ENCODE results near the gene BCL7A.
A peak's percentile ranks its signal among the peaks of the same experiment; 100 is the strongest.

The BCL7A gene

DNA sequence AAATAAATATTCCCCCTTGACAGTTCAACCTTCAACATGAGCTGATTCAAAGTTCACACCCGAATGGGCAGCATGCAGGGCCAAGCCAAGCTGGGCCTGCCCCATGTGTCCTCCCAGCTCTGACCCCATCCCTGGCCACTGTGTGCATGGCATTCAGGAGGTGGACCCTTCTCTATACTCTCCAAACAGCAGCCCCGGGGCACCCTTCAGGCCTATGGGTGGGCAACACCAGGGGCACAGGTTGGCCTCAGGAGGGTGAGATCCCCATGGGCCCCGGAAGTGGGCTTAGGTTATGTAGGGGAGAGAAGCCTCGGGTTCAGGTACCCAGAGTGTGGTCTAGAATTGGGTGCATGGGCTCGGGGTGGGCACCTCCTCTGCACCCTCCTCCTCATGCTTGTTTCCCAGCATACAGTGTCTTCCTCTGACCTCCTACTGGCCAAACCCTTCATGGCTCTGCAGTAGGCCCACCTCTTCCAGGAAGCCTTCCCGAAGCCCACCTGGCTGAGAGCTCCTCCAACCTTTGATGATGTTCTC is 31.5 kb upstream of the BCL7A start:
- TF ChIP-seq, protein P1, sequence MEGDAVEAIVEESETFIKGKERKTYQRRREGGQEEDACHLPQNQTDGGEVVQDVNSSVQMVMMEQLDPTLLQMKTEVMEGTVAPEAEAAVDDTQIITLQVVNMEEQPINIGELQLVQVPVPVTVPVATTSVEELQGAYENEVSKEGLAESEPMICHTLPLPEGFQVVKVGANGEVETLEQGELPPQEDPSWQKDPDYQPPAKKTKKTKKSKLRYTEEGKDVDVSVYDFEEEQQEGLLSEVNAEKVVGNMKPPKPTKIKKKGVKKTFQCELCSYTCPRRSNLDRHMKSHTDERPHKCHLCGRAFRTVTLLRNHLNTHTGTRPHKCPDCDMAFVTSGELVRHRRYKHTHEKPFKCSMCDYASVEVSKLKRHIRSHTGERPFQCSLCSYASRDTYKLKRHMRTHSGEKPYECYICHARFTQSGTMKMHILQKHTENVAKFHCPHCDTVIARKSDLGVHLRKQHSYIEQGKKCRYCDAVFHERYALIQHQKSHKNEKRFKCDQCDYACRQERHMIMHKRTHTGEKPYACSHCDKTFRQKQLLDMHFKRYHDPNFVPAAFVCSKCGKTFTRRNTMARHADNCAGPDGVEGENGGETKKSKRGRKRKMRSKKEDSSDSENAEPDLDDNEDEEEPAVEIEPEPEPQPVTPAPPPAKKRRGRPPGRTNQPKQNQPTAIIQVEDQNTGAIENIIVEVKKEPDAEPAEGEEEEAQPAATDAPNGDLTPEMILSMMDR (IDR thresholded peaks at IDR 0.05; ENCODE audit: low read depth, low read length, missing control alignments): no peak
- DNase-seq (ENCODE audit: low read depth): no peak
- in situ Hi-C loops (cut with HindIII; ENCODE audit: low sequenced_read_pairs): no loop called here

DNA sequence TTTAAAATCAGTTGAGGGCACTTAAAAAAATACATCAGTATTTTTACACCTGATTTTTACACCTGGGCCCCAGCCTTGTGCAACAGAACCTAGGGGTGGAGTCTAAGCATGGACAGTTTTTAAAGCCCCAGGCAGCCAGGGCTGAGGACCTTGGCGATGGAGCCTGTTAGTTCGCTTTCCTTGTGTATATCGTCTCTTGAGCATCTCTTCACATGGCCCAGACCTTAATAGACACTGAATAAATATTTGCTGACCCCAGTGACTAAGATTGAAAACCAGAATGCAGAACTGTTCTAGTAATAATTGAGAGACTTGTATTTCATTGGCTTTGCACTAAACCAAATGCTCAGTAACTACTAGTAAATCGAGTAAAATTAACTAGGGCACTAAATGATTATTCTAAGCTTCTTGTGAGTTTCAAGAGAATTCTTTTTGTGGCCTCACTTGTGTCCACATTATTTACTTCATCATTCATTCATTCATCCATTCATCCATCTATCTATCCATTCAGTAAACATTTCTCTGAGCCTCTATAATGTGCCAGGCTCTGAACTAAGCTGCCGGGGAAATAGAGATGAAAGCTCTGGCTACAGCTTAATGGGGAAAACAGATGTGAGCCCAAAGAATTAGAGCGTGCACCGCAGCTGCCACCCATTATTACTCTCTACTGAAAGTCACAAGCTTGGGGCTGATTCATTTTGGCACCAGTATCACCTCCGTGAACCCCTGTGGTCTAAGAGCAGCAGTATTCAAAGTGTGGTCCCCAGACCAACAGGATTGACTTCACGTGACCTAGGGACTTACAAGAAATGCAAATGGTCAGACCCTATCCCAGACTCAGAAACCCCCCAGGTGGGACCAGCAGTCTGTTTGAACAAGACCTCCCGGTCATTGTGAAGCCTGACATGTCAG is 30.7 kb upstream of the BCL7A start:
- in situ Hi-C loops (cut with HindIII; ENCODE audit: low sequenced_read_pairs): no loop called here
- no peak overlapping the region for H3K4me3 ChIP-seq (ENCODE audit: low read depth, low read length)
- no peak for DNase-seq (ENCODE audit: low read depth)
- TF ChIP-seq, protein P1 (IDR thresholded peaks at IDR 0.05; ENCODE audit: low read depth, low read length, missing control alignments): no peak

More for the DNA sequence above, 31.5 kb upstream of the BCL7A start:
- H3K4me3 ChIP-seq (ENCODE audit: low read depth, low read length): no peak overlapping the region

DNA sequence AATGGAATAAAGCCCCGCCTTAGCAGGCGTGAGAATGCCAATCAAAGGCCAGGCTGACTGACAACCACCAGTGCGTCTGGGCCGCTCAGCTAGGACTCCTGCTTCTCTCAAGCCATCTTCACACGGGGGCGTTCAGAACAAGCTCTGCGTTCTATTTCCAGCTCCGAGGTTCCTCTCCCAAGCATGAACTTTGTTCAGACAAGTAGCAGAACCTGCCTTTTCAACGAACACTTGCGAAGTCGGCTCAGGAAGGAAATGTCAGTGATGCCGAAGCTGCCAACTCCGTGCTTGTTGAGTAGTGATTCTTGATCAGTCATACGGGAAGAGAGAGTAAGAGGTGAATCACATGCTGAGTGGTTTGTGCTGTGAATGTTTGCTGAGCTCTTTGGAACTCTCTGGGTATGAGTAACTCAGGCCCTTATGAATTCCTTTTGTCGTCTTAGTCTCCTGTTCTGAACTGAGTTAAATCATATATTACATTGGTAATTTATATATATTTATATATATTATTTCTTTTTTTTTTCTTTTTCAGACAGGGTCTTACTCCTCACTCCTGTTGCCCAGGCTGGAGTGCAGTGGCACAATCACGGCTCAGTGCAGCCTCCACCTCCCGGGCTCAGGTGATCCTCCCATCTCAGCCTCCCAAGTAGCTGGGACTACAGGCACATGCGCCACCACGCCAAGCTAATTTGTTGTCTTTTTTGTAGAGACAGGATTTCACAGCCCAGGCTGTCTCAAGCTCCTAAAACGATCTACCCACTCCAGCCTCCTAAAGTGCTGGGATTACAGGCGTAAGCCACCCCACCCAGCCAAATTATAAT is 29.4 kb upstream of the BCL7A start:
- H3K4me3 ChIP-seq (ENCODE audit: low read depth, low read length): no peak overlapping the region
- TF ChIP-seq, protein P1 (IDR thresholded peaks at IDR 0.05; ENCODE audit: low read depth, low read length, missing control alignments): no peak
- DNase-seq (ENCODE audit: low read depth): peak; percentile 93
- in situ Hi-C loops (cut with HindIII; ENCODE audit: low sequenced_read_pairs): no loop called here

DNA sequence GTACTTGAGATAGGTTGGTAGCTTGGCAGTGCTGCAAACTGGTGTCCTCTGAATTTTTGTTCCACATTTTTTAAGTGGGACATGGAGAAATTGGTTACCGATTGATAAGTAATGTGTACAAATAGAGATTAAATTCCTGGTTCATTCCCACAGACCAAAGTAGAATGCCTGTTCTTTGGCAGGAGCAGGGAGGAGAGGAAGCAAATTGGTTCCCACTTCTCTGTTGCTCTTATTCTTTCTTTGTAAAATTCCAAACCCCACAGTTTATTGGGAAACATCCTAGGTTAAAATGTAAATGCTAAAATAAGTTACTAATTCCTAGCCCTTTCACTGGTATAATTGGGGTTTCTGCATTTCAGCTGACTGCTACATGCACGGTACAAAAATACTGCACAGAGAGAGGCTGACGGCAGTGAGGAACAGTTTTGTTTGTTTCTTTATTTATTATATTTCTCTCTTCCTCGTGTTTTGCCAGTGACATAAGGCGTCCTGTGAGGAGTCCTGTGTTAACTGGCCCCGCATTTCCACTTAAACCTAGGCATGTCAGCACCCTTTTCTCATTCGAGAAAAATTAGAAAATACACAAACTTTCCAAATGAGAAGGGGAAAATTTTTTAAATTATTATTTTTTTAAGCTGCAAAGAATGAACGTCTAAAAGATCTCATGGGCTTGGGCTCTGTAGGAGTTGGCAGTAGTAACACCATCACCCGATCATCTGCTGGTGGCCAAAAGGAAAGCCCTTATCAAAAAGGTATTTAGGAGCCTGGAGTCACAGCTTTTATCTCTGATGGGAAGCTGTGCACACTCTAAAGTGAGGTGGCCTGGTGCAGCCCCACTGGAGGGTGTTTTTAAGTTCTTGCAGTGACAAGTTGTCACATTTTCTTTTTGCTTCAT is 25.4 kb upstream of the BCL7A start:
- no peak for DNase-seq (ENCODE audit: low read depth)

DNA sequence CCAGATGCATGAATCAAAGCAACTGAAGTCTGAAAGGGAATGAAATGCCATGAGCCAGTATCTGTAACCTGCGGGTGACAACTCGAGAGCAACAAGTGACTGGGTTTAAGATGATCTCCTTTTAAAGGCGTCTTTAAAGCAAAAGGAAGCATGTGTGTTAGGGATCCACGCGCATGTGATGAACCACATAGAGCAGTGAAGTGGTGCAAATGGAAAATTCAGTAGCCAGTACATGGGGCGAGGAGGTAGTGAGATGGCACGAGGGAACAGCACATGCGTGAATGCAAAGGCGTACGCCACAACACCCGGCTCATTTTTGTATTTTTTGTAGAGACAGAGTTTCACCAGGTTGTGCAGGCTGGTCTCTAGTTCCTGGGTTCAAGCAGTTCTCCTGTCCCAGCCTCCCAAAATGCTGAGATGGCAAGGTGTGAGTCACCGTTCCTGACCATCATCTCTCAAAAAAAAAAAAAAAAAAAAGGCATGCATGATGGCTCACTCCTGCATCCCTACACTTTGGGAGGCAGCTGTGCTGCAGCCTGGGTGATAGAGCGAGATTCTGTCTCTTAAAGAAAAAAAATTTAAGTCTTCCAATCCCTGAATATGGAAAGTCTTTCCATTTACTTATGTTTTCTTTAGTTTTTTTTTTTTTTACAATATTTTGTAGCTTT is 24.6 kb upstream of the BCL7A start:
- H3K4me3 ChIP-seq (ENCODE audit: low read depth, low read length): no peak overlapping the region
- TF ChIP-seq, protein P1 (IDR thresholded peaks at IDR 0.05; ENCODE audit: low read depth, low read length, missing control alignments): no peak
- DNase-seq (ENCODE audit: low read depth): no peak
- in situ Hi-C loops (cut with HindIII; ENCODE audit: low sequenced_read_pairs): loop anchor here (5.0 kb wide), 1 partner anchor 35 kb away; no protein-coding TSS in a partner anchor

More for the DNA sequence above, 25.4 kb upstream of the BCL7A start:
- TF ChIP-seq, protein P1 (IDR thresholded peaks at IDR 0.05; ENCODE audit: low read depth, low read length, missing control alignments): no peak
- no peak overlapping the region for H3K4me3 ChIP-seq (ENCODE audit: low read depth, low read length)
- in situ Hi-C loops (cut with HindIII; ENCODE audit: low sequenced_read_pairs): loop anchor here (5.0 kb wide), 1 partner anchor 34 kb away; no protein-coding TSS in a partner anchor

Data from astrocyte of the cerebellum (primary cell).